GM21723 (cell line): ENCODE results near the gene UGP2.
"Not testable (repeated sequence)": the region's sequence is repeated elsewhere in the genome, so short reads cannot be mapped to it uniquely, and the experiment has no call there.

Source experiments
- ATAC-seq: cut with Tn5 transposase; IDR thresholded peaks from one replicate; pipeline ENCODE4 v1.9.1; 2021; ENCODE audit warnings: mild to moderate bottlenecking, moderate library complexity; ENCODE audit not compliant: unreplicated experiment

Gene UGP2

GRCh38 chr2:63837036-63837594, 4.6 kb upstream of the UGP2 start:
- ATAC-seq: no peak

GRCh38 chr2:63840081-63840784, 1.5 kb upstream of the UGP2 start:
- ATAC-seq: peak; percentile 23

- ATAC-seq: peak; percentile 90
Observed at GRCh38 chr2:63840785-63841253, 877 bp upstream of the UGP2 start.

GRCh38 chr2:63842149-63843061, 709 bp downstream of the UGP2 start:
- ATAC-seq: no peak

GRCh38 chr2:63843093-63843492, 1.4 kb downstream of the UGP2 start:
- ATAC-seq: no peak

- no peak for ATAC-seq
Observed at GRCh38 chr2:63843791-63844190, 2.1 kb downstream of the UGP2 start.

GRCh38 chr2:63844616-63845015, 2.9 kb downstream of the UGP2 start:
- ATAC-seq: no peak

- no peak for ATAC-seq
Observed at GRCh38 chr2:63845866-63846265, 4.2 kb downstream of the UGP2 start.

GRCh38 chr2:63846487-63846886, 4.8 kb downstream of the UGP2 start:
- ATAC-seq: no peak

GRCh38 chr2:63847571-63847970, 5.9 kb downstream of the UGP2 start:
- ATAC-seq: not testable (repeated sequence)

- ATAC-seq: no peak
Observed at GRCh38 chr2:63849381-63850203, 7.9 kb downstream of the UGP2 start.

GRCh38 chr2:63850204-63850571, 8.5 kb downstream of the UGP2 start:
- ATAC-seq: no peak

GRCh38 chr2:63850649-63851048, 9.0 kb downstream of the UGP2 start:
- ATAC-seq: no peak

GRCh38 chr2:63851691-63852311, 10.1 kb downstream of the UGP2 start:
- no peak for ATAC-seq

GRCh38 chr2:63853527-63854310, 12.0 kb downstream of the UGP2 start:
- no peak for ATAC-seq

- ATAC-seq: no peak
Observed at GRCh38 chr2:63855418-63856302, 14.0 kb downstream of the UGP2 start.

GRCh38 chr2:63856303-63856603, 14.6 kb downstream of the UGP2 start:
- ATAC-seq: no peak

- ATAC-seq: no peak
Observed at GRCh38 chr2:63858291-63858690, 16.6 kb downstream of the UGP2 start.
